Activated T-cell treated with anti-CD3 and anti-CD28 coated beads, Interleukin-2, amount 50 U/mL, for 1 hour (primary cell): ENCODE measurements around the gene C17orf114.
A peak's percentile ranks its signal among the peaks of the same experiment; 100 is the strongest.

Source experiments
- DNase-seq: peaks from one replicate; pipeline ENCODE4 v3.0.0-alpha.2; 2020

C17orf114 gene

GRCh38 chr17:4786106-4786511 is 16.0 kb downstream of the C17orf114 start, which contains the start of gene VMO1:
VMO1 (minus strand) TSS chr17:4786364; CDS start chr17:4786352, 12 bp downstream.
- no peak for DNase-seq

GRCh38 chr17:4785311-4786105 is 16.6 kb downstream of the C17orf114 start:
- peak; percentile 32 for DNase-seq

DNA sequence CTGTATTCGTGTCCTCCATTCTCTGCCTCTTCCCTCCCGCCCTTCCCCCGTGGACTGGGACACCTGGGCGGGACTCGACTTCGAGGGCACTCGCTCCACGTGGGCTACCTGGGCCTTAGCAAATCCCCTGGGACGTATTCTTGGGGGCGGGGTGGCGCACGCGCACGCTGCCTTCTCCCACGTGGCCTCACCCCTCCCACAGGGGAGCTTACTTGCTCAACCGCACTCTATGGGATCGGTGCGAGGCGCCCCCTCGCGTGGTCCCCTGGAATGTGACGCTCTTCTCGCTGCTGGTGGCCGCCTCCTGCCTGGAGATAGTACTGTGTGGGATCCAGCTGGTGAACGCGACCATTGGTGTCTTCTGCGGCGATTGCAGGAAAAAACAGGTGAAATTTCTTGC is 19.5 kb downstream of the C17orf114 start:
- DNase-seq = no peak

GRCh38 chr17:4780325-4780955 is 21.7 kb downstream of the C17orf114 start:
- DNase-seq = no peak

- no peak for DNase-seq
These were observed 24.0 kb downstream of the C17orf114 start for GRCh38 chr17:4777969-4778760.

DNA sequence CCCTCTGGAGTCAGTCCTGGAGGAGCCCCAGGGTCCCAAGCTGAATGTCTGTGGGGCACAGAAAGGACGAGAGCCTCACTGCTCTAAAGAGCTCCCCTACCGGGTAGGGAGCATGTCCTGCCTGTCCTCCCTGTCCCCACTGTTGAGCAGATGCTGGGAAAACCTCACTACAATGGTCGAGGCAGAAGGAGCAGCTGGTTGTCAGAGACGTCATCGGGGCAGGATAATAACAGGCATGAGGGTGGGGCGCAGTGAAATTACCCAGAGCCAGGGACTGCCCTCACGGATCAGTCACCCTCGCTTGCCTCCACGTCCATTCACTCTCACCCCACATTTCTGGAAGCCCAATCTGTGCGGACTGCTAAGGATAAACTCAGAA is 29.9 kb downstream of the C17orf114 start:
- no peak for DNase-seq

DNA sequence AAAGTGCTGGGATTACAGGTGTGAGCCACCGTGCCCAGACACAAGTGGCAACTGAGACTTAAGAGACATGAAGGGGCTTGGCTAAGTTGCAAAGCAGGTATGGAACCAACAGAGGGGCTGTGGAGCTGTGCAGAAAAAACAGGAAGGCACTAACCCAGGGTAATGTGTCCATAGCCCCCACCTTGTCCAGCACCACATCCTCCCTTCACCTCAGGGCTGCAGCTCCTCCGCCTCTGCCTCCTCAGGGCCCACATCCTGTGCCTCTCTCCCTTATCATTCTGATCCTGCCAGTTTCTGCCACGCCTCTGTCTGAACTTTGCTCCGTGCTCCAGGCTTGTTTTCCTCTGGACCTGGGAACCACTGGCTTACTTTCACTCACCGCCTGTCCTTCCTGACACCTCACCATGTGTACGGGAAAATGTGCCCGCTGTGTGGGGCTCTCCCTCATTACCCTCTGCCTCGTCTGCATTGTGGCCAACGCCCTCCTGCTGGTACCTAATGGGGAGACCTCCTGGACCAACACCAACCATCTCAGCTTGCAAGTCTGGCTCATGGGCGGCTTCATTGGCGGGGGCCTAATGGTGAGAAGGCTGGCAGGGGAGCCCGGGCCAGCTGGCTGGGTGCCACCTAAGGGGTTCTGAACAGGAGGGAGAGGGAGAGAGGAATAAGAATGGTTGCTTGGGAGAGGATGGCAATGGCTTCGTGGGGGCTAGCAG is 30.5 kb downstream of the C17orf114 start, which contains the start of gene TM4SF5:
Gene TM4SF5 (plus strand): TSS at position 368 of the 716 bp plus-strand sequence. CDS start 37 bp downstream, at position 405.
- DNase-seq = no peak

DNA sequence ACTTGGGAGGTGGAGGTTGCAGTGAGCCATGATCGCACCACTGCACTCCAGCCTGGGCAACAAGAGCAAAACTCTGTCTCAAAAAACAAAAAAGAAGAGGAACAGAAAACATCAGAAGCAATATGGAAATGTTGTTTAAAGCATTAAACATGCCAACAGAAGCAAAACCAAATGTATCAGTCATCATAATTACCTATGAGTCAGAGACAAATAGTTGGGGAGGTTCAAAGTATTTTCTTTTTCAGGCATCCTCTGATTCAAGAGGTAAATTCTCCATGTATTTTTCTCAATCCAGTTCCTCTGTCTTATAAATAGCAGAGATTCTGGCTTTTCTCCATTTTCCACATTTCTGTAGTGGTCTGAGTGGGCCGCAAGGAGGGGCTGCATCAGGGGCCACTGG is 32.5 kb downstream of the C17orf114 start:
- no peak for DNase-seq

- DNase-seq = no peak
These were observed 33.8 kb downstream of the C17orf114 start for GRCh38 chr17:4768298-4768697.

GRCh38 chr17:4766723-4767122 is 35.4 kb downstream of the C17orf114 start:
- DNase-seq = no peak

- DNase-seq = no peak
These were observed 35.9 kb downstream of the C17orf114 start for GRCh38 chr17:4766201-4766600.

DNA sequence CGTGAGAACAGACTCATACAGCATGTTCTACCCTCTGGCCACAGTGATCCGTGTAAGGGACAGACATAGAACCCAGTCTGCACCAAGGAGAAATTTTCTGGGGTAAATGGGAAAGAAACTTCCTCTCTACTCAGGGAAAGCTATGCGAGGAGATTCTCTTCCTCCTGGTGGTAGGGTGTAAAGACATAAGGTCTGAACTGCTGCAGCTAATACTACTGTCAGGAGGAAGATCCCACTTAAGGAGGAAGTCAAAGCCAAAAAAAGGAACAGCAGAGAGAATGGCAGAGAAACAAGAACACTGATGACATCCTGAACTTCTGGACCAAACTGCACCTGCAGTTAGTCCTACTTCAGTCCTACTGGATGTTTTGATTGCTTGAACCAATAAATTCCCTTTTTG is 37.5 kb downstream of the C17orf114 start:
- DNase-seq = no peak

DNA sequence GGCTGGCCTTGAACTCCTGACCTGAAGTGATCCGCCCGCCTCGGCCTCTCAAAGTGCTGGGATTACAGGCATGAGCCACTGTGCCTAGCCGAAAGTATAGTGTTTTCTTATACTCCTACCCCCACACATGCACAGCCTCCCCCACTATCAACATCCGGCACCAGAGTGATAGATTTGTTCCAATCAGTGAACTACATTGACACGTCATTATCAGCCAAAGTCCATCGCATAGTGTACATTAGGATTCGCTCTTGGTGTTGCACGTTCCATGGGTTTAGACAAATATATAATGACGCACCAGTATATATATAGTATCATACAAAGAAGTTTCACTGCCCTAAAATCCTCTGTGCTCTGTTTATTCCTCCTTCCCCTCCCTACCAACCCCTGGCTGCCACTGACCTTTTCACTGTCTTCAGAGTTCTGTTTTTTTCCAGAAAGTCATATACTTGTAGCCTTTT is 42.3 kb downstream of the C17orf114 start:
- no peak for DNase-seq

- DNase-seq = no peak
These were observed 48.7 kb downstream of the C17orf114 start for GRCh38 chr17:4753392-4753791.

DNA sequence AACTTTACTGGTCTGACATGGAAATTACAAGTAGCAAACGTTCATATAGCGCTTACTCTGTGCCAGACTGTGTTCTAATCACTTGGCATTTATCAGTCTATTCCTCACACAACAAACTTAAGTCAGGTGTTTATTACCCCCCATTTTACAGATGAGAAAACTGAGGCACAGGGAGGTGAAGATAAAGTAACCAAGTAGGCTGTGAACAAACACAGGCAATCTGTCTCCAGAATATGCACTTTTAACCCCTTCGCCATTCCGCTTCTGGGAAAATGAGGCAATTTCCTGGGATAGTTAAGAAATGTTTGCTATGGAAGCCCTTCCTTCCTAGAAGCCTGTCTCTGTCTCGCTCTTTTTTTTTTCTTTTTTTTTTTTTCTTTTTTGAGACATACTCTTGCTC is 50.2 kb downstream of the C17orf114 start:
- no peak for DNase-seq
